Measurements from ENCODE around the gene GPR108. TPM values are rescaled to one million over a fixed set of nuclear protein-coding genes. Genes with fewer than 3 reads are reported as not detected.
A peak's percentile ranks its signal among the peaks of the same experiment; 100 is the strongest.
"Not testable (repeated sequence)": the region's sequence is repeated elsewhere in the genome, so short reads cannot be mapped to it uniquely, and the experiment has no call there.

GPR108 gene
- total RNA-seq, 1 experiment from 2014 or later: 41.8 TPM

- peak overlapping the region; percentile 78 for H3K4me3 ChIP-seq (ENCODE audit: low read length)
- H4K20me1 ChIP-seq (ENCODE audit: insufficient read depth, low read depth, low read length): no peaks in the 10 kb centered on the region
- peak overlapping the region; percentile 74 for H3K9ac ChIP-seq (ENCODE audit: low read length)
- H3K4me1 ChIP-seq (ENCODE audit: low read length): peaks cover 26% of the 10 kb centered on the region
- peak; percentile 73 for DNase-seq
- no peak overlapping the region for H3K27ac ChIP-seq (ENCODE audit: low read length)
- peak overlapping the region; percentile 95 for H3K4me2 ChIP-seq (ENCODE audit: low read depth, low read length, poor library complexity, severe bottlenecking)
- H3K27me3 ChIP-seq (ENCODE audit: low read length): no peaks in the 10 kb centered on the region
- H3K9me3 ChIP-seq (ENCODE audit: low read length): no peaks in the 10 kb centered on the region
- peak overlapping the region; percentile 95 for H2AFZ ChIP-seq (ENCODE audit: low read length)
- no peaks in the 10 kb centered on the region for H3K79me2 ChIP-seq (ENCODE audit: low read length)
- H3K9me2 ChIP-seq (replicated peaks; ENCODE audit: insufficient read depth, low read length): no peaks in the 10 kb centered on the region
- H3K36me3 ChIP-seq (ENCODE audit: insufficient read depth, low read length): no peaks in the 10 kb centered on the region
These were observed 29.6 kb upstream of the GPR108 start for GRCh38 chr19:6767081-6767356.

GRCh38 chr19:6766357-6767080 lies 29.1 kb upstream of the GPR108 start:
- Histone ChIP-seq H3K9me2 (replicated peaks; ENCODE audit: insufficient read depth, low read length) (no peaks in the 10 kb centered on the region), H3K9me3 (ENCODE audit: low read length) (no peaks in the 10 kb centered on the region), H2AFZ (ENCODE audit: low read length) (peak overlapping the region; percentile 95), H3K79me2 (ENCODE audit: low read length) (no peaks in the 10 kb centered on the region), H3K4me1 (ENCODE audit: low read length) (peaks cover 26% of the 10 kb centered on the region), H3K27ac (ENCODE audit: low read length) (no peak overlapping the region), H3K27me3 (ENCODE audit: low read length) (no peaks in the 10 kb centered on the region), H3K4me3 (ENCODE audit: low read length) (peak overlapping the region; percentile 78), H4K20me1 (ENCODE audit: insufficient read depth, low read depth, low read length) (no peaks in the 10 kb centered on the region), H3K36me3 (ENCODE audit: insufficient read depth, low read length) (no peaks in the 10 kb centered on the region), H3K4me2 (ENCODE audit: low read depth, low read length, poor library complexity, severe bottlenecking) (peak overlapping the region; percentile 95), H3K9ac (ENCODE audit: low read length) (peak overlapping the region; percentile 74)
- no peak for DNase-seq

DNA sequence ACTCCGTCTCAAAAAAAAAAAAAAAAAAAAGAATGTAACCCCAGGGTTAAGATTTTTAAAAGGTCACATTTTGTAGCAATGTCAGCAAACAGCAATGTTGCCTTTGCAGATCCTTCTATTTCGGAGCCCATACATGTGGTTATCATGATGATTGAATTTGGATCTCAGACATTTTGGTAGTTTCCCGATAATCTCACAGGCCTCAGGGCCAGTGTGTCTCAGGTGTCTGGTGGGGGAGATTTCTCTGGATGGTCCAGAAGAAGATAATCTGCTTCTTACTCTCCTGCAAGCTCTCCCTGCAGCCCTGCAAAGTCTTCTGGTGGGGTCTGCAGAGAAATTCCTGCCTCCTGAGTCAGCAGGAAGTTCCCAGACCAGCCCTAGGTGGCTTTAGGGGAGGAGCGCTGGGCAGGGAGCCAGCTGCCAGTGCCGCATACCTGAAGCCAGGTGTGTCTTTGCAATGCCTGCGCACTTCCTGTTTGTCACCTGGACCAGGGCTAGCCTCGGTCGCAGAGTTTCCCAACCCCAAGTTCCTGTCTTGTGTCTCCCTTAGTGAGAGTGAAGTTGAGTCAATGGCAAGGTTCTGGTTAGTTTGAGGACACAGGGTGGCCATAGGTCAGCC lies 28.5 kb upstream of the GPR108 start:
- no peaks in the 10 kb centered on the region for H4K20me1 ChIP-seq (ENCODE audit: insufficient read depth, low read depth, low read length)
- no peak for DNase-seq
- H2AFZ ChIP-seq (ENCODE audit: low read length): no peak overlapping the region
- H3K4me2 ChIP-seq (ENCODE audit: low read depth, low read length, poor library complexity, severe bottlenecking): peak overlapping the region; percentile 95
- H3K9me2 ChIP-seq (replicated peaks; ENCODE audit: insufficient read depth, low read length): no peaks in the 10 kb centered on the region
- no peaks in the 10 kb centered on the region for H3K27me3 ChIP-seq (ENCODE audit: low read length)
- no peaks in the 10 kb centered on the region for H3K79me2 ChIP-seq (ENCODE audit: low read length)
- H3K9ac ChIP-seq (ENCODE audit: low read length): peak overlapping the region; percentile 74; the same call in 1 of the 2 replicates
- H3K4me3 ChIP-seq (ENCODE audit: low read length): peak overlapping the region; percentile 78
- peaks cover 26% of the 10 kb centered on the region for H3K4me1 ChIP-seq (ENCODE audit: low read length)
- H3K9me3 ChIP-seq (ENCODE audit: low read length): no peaks in the 10 kb centered on the region
- H3K27ac ChIP-seq (ENCODE audit: low read length): no peak overlapping the region
- H3K36me3 ChIP-seq (ENCODE audit: insufficient read depth, low read length): no peaks in the 10 kb centered on the region

DNA sequence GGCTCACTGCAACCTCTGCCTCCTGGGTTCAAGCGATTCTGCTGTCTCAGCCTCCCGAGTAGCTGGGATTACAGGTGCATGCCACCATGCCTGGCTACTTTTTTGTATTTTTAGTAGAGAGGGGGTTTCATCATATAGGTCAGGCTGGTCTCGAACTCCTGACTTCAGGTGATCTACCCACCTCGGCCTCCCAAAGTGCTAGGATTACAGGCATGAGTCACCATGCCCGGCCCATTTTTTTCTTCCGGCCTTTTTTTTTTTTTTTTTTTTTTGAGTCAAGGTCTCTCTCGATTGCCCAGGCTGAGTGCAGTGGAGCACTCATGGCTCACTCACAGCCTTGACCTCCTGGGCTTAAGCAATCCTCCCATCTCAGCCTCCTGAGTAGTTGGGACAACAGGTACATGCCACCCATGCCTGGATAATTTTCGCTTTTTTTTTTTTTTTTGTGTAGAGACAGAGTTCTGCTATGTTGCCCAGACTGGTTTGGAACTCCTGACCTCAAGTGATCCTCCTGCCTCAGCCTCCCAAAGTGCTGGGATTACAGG lies 24.9 kb upstream of the GPR108 start:
- H3K9ac ChIP-seq (ENCODE audit: low read length); H3K79me2 ChIP-seq (ENCODE audit: low read length); DNase-seq; H3K4me2 ChIP-seq (ENCODE audit: low read depth, low read length, poor library complexity, severe bottlenecking); H3K4me3 ChIP-seq (ENCODE audit: low read length); H3K36me3 ChIP-seq (ENCODE audit: insufficient read depth, low read length); H3K27me3 ChIP-seq (ENCODE audit: low read length); H3K9me3 ChIP-seq (ENCODE audit: low read length); H3K27ac ChIP-seq (ENCODE audit: low read length); H3K9me2 ChIP-seq (replicated peaks; ENCODE audit: insufficient read depth, low read length); H4K20me1 ChIP-seq (ENCODE audit: insufficient read depth, low read depth, low read length); H2AFZ ChIP-seq (ENCODE audit: low read length): not testable (repeated sequence)
- peaks cover 17% of the 10 kb centered on the region for H3K4me1 ChIP-seq (ENCODE audit: low read length)

GRCh38 chr19:6761053-6761676 lies 23.8 kb upstream of the GPR108 start:
- no peaks in the 10 kb centered on the region for H3K9me2 ChIP-seq (replicated peaks; ENCODE audit: insufficient read depth, low read length)
- H3K36me3 ChIP-seq (ENCODE audit: insufficient read depth, low read length): no peaks in the 10 kb centered on the region
- H3K4me2 ChIP-seq (ENCODE audit: low read depth, low read length, poor library complexity, severe bottlenecking): no peak overlapping the region
- H3K27me3 ChIP-seq (ENCODE audit: low read length): no peaks in the 10 kb centered on the region
- H3K9me3 ChIP-seq (ENCODE audit: low read length): no peaks in the 10 kb centered on the region
- no peaks in the 10 kb centered on the region for H3K79me2 ChIP-seq (ENCODE audit: low read length)
- DNase-seq: peak; percentile 87
- no peak overlapping the region for H3K9ac ChIP-seq (ENCODE audit: low read length)
- peak overlapping the region; percentile 10; the same call in 1 of the 2 replicates for H2AFZ ChIP-seq (ENCODE audit: low read length)
- H3K4me3 ChIP-seq (ENCODE audit: low read length): no peak overlapping the region
- H3K27ac ChIP-seq (ENCODE audit: low read length): no peak overlapping the region
- no peaks in the 10 kb centered on the region for H4K20me1 ChIP-seq (ENCODE audit: insufficient read depth, low read depth, low read length)
- peaks cover 6% of the 10 kb centered on the region for H3K4me1 ChIP-seq (ENCODE audit: low read length)

DNA sequence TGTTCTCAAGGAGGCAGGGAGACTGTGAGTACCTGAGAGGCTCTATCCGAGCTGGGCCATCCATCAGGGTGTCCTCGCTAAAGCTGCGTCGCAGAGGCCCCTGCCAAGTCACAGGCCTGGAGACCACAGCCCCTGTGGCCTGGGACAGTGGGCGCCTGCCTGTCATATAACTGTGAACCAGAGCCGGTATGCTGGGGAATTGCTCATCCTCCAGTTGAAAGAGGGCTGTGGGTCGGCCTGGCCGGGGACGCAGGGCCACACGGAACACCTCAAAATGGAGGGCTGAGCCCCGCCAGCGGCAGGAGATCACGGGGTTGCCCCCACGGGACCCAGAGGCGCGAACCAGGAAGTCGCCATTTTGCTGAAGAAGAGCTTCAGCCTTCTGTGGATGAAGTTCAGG lies 23.2 kb upstream of the GPR108 start:
- Histone ChIP-seq H3K27ac (ENCODE audit: low read length) (no peak overlapping the region), H3K4me3 (ENCODE audit: low read length) (no peak overlapping the region), H4K20me1 (ENCODE audit: insufficient read depth, low read depth, low read length) (no peaks in the 10 kb centered on the region), H3K9me2 (replicated peaks; ENCODE audit: insufficient read depth, low read length) (no peaks in the 10 kb centered on the region), H2AFZ (ENCODE audit: low read length) (peak overlapping the region; percentile 10; the same call in 1 of the 2 replicates), H3K36me3 (ENCODE audit: insufficient read depth, low read length) (no peaks in the 10 kb centered on the region), H3K79me2 (ENCODE audit: low read length) (no peaks in the 10 kb centered on the region), H3K27me3 (ENCODE audit: low read length) (no peaks in the 10 kb centered on the region), H3K9me3 (ENCODE audit: low read length) (no peaks in the 10 kb centered on the region), H3K4me1 (ENCODE audit: low read length) (0 out of 2 replicates have a peak, but pooled peaks cover under 1% of the 10 kb centered on the region), H3K4me2 (ENCODE audit: low read depth, low read length, poor library complexity, severe bottlenecking) (no peak overlapping the region), H3K9ac (ENCODE audit: low read length) (no peak overlapping the region)
- no peak for DNase-seq

DNA sequence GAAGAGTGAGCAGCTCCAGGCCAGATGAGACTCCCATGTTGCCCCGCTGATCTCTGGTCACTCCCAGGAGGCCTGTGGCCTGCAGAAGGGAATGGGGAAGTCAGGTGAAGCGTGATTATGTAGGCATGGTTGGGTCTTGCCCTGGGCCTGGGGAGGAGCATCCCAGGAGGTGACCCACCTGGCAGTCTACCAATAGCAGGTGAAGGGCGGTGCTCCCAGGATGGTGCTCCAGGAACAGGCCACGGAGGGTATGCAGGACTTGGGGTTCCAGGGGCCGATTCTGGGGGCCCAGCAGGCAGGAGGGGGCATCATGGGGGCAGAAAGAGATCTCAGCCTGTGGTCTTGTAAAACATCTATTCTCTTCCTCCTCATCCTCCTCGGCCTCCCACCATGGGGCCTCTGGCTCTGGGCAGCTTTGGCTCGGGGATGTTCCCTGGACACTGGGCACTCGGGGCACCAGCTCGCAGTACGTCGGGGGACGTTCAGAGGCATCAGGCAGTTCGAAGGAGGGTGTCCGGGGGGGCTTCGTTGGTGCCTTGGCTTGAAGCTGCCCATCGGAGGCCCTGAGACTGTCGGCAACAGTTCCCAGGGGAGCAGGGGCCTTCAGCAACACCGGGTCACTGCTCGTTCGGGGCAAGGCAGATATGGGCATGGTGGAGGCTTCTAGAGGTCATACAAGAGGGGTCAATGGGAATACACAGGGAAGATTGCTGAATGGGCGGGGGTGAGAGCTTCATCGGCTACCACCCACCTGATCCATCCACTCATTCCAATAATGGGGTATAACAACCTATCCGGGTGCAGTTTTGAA lies 17.5 kb upstream of the GPR108 start:
- Histone ChIP-seq H3K79me2 (ENCODE audit: low read length) (no peaks in the 10 kb centered on the region), H3K9me3 (ENCODE audit: low read length) (no peaks in the 10 kb centered on the region), H3K4me2 (ENCODE audit: low read depth, low read length, poor library complexity, severe bottlenecking) (no peak overlapping the region), H3K27me3 (ENCODE audit: low read length) (no peaks in the 10 kb centered on the region), H3K9ac (ENCODE audit: low read length) (no peak overlapping the region), H2AFZ (ENCODE audit: low read length) (no peak overlapping the region), H3K9me2 (replicated peaks; ENCODE audit: insufficient read depth, low read length) (no peaks in the 10 kb centered on the region), H3K36me3 (ENCODE audit: insufficient read depth, low read length) (no peaks in the 10 kb centered on the region), H3K4me3 (ENCODE audit: low read length) (no peak overlapping the region), H4K20me1 (ENCODE audit: insufficient read depth, low read depth, low read length) (no peaks in the 10 kb centered on the region), H3K27ac (ENCODE audit: low read length) (no peak overlapping the region), H3K4me1 (ENCODE audit: low read length) (peaks cover 6% of the 10 kb centered on the region)
- no peak for DNase-seq

DNA sequence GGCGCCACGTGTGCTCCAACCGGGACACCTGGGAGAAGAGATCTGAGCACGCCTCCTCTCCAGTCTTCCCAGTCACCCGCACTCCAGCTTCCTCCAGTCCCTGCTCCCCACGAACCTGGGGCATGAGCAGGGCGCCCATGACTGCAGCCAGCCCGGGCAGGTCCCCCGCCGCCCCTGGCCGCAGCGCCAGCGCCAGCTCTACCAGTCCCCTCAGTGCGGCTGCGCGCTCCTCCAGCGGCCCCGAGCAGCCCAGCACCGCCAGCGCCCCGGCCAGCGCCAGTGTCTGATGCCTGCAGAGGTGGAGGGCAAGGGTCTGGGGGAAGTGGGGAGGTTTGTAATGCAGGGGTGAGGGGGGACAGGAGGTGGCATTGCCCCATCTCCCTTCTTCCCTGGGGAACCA lies 16.8 kb upstream of the GPR108 start:
- H3K79me2 ChIP-seq (ENCODE audit: low read length): no peaks in the 10 kb centered on the region
- no peaks in the 10 kb centered on the region for H4K20me1 ChIP-seq (ENCODE audit: insufficient read depth, low read depth, low read length)
- no peak for DNase-seq
- no peaks in the 10 kb centered on the region for H3K36me3 ChIP-seq (ENCODE audit: insufficient read depth, low read length)
- peaks cover 6% of the 10 kb centered on the region for H3K4me1 ChIP-seq (ENCODE audit: low read length)
- no peak overlapping the region for H3K27ac ChIP-seq (ENCODE audit: low read length)
- H2AFZ ChIP-seq (ENCODE audit: low read length): no peak overlapping the region
- H3K27me3 ChIP-seq (ENCODE audit: low read length): no peaks in the 10 kb centered on the region
- no peak overlapping the region for H3K4me3 ChIP-seq (ENCODE audit: low read length)
- no peaks in the 10 kb centered on the region for H3K9me2 ChIP-seq (replicated peaks; ENCODE audit: insufficient read depth, low read length)
- no peak overlapping the region for H3K9ac ChIP-seq (ENCODE audit: low read length)
- H3K4me2 ChIP-seq (ENCODE audit: low read depth, low read length, poor library complexity, severe bottlenecking): no peak overlapping the region
- H3K9me3 ChIP-seq (ENCODE audit: low read length): no peaks in the 10 kb centered on the region
